Activated T-helper 17 cell treated with anti-CD3 and anti-CD28 coated beads, Interleukin-2, amount 50 U/mL, for 72 hours (primary cell): ENCODE data around the gene C3orf62. TPM values are rescaled to one million over a fixed set of nuclear protein-coding genes. Genes with fewer than 3 reads are reported as not detected.
"Not testable (repeated sequence)": the region's sequence is repeated elsewhere in the genome, so short reads cannot be mapped to it uniquely, and the experiment has no call there.

Experiments
- ATAC-seq: fragments of 150-1000 bp; cut with Tn5 transposase; replicated peaks from 2 replicates; pipeline ENCODE4 v1.10.0; 2021; ENCODE audit warnings: mild to moderate bottlenecking, moderate library complexity
- H3K27ac Mint-ChIP-seq: one replicate; pipeline ENCODE4 v1.8.0; 2022; ENCODE audit warnings: mixed read lengths
- H3K27me3 Mint-ChIP-seq: one replicate; pipeline ENCODE4 v1.8.0; 2022; ENCODE audit warnings: mixed read lengths
- H3K36me3 Mint-ChIP-seq: one replicate; pipeline ENCODE4 v1.8.0; 2022; ENCODE audit warnings: low read depth, mild to moderate bottlenecking, mixed read lengths
- H3K4me1 Mint-ChIP-seq: one replicate; pipeline ENCODE4 v1.8.0; 2022; ENCODE audit warnings: mixed read lengths
- H3K4me3 Mint-ChIP-seq: one replicate; pipeline ENCODE4 v1.8.0; 2022; ENCODE audit warnings: mild to moderate bottlenecking, mixed read lengths
- H3K9me3 Mint-ChIP-seq: one replicate; pipeline ENCODE4 v1.8.0; 2022; ENCODE audit warnings: mixed read lengths
- total RNA-seq, 2 donors: library from RNA; stranded (reverse); gene quantifications; one replicate each; pipeline ENCODE4 v1.2.3, GENCODE V29; 2022

C3orf62 gene
- total RNA-seq, 2 donors from 2014 or later: 9.3 to 9.4 TPM

DNA sequence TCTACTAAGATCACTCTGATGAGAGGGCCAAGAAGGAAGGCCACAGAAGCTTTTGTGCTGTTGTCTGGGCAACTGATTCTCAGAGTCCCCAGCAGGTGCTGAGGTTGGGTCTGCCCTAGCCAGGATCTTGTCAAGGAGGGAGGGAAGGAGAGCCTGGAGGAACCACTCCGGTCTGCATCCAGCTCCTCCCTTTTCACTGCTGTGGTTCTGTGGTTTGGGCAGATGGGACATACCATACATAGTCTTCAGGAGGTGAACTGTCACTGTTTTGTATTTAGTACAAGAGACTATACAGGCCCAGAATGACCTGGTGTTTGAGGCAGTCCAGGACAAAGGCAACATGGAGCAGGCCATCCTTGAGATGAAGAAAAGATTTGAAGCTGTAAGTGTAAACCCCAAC is 21.9 kb downstream of the C3orf62 start:
- Mint-ChIP-seq H3K4me3 (no peak overlapping the region), H3K27ac (no peak overlapping the region), H3K27me3 (no peaks in the 10 kb centered on the region), H3K36me3 (no peaks in the 10 kb centered on the region), H3K9me3 (no peaks in the 10 kb centered on the region), H3K4me1 (no peaks in the 10 kb centered on the region)
- no peak for ATAC-seq

DNA sequence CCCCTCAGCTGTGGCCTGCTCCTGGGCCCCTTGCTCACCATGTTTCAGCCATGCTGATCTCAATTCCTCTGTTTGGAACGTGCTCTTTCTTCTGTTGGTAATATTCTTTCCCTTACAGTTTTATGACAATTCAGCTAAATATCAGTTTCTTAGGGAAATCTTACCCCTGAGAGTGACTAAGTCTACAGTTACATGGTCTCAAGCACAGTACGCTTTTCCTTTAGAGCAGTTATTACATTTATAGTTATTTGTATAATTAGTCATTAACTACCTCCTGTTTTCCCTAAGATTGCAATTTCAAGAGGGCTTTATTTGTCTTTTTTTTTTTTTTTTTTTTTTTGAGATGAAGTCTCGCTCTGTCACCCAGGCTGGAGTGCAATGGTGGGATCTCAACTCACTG is 23.5 kb downstream of the C3orf62 start:
- Mint-ChIP-seq H3K36me3 (no peaks in the 10 kb centered on the region), H3K4me3 (no peak overlapping the region), H3K4me1 (no peaks in the 10 kb centered on the region), H3K27me3 (no peaks in the 10 kb centered on the region), H3K27ac (no peak overlapping the region), H3K9me3 (no peaks in the 10 kb centered on the region)
- ATAC-seq: no peak

DNA sequence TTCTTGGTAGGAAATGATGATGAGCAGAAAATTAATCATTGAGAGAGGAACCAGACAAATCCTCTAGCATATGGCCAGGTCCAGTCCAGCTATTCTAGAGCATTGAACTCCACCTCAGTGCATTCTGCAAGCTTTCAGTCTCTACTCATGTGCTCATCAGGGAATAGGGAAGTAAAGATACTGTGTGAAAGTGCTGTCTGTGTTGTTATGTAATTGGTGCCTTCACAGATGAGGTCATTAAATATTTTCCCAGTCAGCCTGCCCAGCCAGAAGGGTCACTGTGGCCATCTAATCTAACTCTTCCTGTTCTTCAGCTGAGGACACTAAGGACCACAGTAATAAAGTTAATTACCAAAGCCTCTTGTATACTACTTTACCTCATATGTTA is 28.2 kb downstream of the C3orf62 start:
- Mint-ChIP-seq H3K4me3 (no peak overlapping the region), H3K36me3 (no peaks in the 10 kb centered on the region), H3K27me3 (no peaks in the 10 kb centered on the region), H3K4me1 (no peaks in the 10 kb centered on the region), H3K9me3 (no peaks in the 10 kb centered on the region), H3K27ac (no peak overlapping the region)
- ATAC-seq: no peak

DNA sequence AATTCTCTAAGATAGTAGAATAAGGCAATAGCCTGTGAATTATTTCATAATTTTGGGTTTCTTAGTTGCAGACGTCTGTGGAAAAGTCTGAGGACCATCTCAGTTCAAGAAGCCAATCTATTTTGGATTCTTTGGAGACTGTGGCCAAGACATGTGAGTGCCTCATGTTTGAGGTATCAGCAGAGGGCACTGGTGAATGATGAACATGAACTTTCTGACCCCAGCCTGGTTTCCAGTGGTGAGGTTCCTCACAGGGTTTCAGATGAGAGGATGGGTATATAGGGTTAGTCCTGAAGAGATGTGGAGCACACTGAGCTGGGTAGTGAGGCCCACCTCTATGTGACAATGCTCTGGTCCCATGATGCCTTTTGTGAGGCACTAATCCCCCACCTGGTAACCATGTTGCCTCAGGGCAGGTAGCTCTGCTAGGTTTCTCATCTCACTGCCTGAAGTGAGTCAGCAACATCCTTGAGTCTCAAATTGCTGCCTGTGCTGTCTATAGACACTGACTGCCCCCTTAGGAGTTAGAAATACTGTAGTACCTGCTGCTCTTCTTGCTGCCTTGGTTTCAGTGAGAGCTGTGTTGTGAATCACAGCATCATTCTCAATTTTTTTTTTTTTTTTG is 32.3 kb downstream of the C3orf62 start:
- no peaks in the 10 kb centered on the region for H3K9me3 Mint-ChIP-seq
- H3K4me3 Mint-ChIP-seq: no peak overlapping the region
- H3K4me1 Mint-ChIP-seq: no peaks in the 10 kb centered on the region
- no peak for ATAC-seq
- no peak overlapping the region for H3K27ac Mint-ChIP-seq
- no peaks in the 10 kb centered on the region for H3K36me3 Mint-ChIP-seq
- H3K27me3 Mint-ChIP-seq: peaks cover 4% of the 10 kb centered on the region

DNA sequence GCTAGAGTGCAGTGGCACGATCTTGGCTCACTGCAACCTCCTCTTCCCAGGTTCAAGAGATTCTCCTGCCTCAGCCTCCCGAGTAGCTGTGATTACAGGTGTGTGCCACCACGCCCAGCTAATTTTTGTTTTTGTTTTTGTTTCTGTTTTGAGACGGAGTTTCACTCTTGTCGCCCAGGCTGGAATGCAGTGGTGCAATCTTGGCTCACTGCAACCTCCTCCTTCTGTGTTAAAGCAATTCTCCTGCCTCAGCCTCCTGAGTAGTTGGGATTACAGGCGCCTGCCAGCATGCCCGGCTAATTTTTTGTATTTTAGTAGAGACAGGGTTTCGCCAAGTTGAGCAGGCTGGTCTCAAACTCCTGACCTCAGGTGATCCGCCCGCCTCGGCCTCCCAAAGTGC is 36.9 kb downstream of the C3orf62 start:
- not testable (repeated sequence) for ATAC-seq, H3K9me3 Mint-ChIP-seq, H3K27ac Mint-ChIP-seq, H3K27me3 Mint-ChIP-seq, H3K4me1 Mint-ChIP-seq, H3K4me3 Mint-ChIP-seq, H3K36me3 Mint-ChIP-seq

DNA sequence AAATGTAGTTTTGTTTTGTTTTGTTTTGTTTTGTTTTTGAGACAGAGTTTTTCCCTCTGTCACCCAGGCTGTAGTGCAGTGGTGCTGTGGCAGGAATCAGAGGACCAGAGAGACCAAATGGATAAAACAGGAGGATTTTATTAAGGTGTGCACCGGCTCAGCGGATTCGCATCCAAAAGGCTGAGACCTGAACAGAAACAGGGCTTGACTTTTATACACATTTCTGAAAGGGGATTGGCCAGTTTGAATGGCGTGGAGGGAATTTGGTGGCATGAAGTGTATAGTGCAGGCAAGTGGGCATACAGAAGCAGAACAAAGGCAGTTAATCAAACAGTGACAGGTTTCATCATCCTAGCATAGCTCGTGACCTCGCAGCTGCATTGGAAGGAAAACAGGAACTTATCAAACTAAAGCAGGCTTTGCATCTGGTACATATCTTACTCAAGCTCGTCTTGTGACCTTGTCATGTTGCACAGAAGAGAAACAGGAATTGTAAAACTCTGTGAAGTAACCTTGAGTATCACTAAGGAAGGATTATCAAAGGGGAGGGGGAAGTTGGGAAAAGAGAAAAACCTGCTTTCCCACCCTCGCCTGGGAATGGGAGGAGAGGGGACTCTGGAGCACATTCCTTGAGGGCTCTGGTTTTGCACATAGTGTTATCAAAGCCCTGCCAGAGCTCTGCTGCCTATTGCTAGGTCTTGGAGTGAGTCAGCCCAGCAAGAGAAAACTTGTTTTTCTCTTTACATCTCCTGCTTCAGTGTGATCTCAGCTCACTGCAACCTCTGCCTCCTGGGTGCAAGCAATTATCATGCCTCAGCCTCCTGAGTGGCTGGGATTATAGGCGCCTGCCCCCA is 38.5 kb downstream of the C3orf62 start:
- Mint-ChIP-seq H3K27me3 (peaks cover 4% of the 10 kb centered on the region), H3K9me3 (peaks cover 3% of the 10 kb centered on the region), H3K4me3 (no peak overlapping the region), H3K36me3 (no peaks in the 10 kb centered on the region), H3K27ac (no peak overlapping the region), H3K4me1 (no peaks in the 10 kb centered on the region)
- no peak for ATAC-seq

DNA sequence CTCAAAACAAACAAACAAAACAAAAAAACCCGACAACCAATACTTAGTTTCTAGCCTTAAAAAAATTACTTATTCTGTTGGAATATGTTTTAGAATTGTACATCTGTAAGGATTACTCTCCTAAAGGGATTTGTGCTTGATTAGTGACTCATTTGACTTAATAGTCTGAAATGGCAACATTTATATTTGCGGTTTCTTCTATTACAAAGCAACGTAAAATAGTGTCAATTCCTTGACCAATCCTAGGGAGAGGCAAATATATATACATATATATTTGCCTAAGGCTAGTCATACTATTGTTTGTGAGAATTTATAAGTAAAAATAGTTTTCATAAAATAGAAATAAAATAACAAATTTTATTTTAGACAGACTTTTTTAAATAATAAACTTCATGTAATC is 39.7 kb downstream of the C3orf62 start:
- peaks cover 4% of the 10 kb centered on the region for H3K27me3 Mint-ChIP-seq
- ATAC-seq: no peak
- no peak overlapping the region for H3K4me3 Mint-ChIP-seq
- no peak overlapping the region for H3K27ac Mint-ChIP-seq
- H3K4me1 Mint-ChIP-seq: no peaks in the 10 kb centered on the region
- peaks cover 8% of the 10 kb centered on the region for H3K9me3 Mint-ChIP-seq
- no peaks in the 10 kb centered on the region for H3K36me3 Mint-ChIP-seq

DNA sequence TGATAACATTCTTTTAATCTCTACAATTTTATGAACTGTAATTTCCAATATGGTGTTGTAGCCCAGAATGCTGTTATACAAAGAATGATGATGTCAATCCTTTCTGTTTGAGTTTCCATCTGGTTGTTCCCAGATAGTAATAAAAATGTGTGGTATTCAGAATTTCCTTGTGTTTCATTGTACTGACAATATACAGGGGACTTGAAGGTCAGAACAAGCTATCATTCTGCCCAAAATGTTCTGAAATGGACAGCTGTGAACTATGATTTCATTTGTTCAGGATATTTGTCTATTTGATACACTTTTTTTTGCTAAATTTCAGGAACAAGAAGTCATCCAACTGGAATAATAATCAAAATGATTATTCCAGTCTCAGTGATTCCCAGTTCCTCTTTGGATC is 40.8 kb downstream of the C3orf62 start:
- Mint-ChIP-seq H3K36me3 (no peaks in the 10 kb centered on the region), H3K9me3 (peaks cover 12% of the 10 kb centered on the region), H3K27ac (no peak overlapping the region), H3K4me3 (no peak overlapping the region), H3K4me1 (no peaks in the 10 kb centered on the region), H3K27me3 (peaks cover under 1% of the 10 kb centered on the region)
- ATAC-seq: no peak

DNA sequence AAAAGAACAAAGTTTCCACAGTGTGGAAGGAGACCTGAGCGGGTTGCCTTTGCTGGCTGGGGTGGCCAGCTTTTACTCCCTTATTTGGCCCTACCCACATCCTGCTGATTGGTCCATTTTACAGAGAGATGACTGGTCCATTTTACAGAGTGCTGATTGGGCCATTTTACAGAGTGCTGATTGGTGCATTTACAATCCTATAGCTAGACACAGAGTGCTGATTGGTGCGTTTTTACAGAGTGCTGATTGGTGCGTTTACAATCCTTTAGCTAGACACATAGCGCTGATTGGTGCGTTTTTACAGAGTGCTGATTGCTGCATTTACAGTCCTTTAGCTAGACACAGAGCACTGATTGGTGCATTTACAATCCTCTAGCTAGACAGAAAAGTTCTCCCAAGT is 48.2 kb downstream of the C3orf62 start:
- H3K36me3 Mint-ChIP-seq, H3K27ac Mint-ChIP-seq, ATAC-seq, H3K4me3 Mint-ChIP-seq, H3K4me1 Mint-ChIP-seq, H3K27me3 Mint-ChIP-seq: not testable (repeated sequence)
- peaks cover 30% of the 10 kb centered on the region for H3K9me3 Mint-ChIP-seq

DNA sequence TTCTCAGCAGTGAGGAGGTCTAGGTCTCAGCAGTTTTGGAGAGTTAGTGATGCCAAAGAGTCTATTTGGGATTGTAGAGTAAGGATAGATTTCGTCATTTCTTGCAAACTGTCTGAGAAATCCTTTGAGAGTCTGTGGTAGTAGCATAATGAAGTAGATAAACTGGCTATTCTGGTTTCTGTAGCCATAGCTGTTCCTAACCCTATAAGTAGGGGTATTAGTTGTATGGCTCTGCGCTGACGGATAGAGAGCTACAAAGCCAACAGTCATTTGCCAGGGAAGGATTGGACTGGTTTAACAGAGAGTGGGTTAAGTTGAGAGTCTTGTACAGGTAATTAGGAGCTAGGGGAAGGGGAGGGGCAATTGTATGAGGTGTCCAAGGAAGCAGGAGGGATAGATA is 55.0 kb downstream of the C3orf62 start:
- Mint-ChIP-seq H3K4me1 (no peaks in the 10 kb centered on the region), H3K27ac (no peak overlapping the region), H3K4me3 (no peak overlapping the region), H3K9me3 (no peaks in the 10 kb centered on the region), H3K27me3 (no peaks in the 10 kb centered on the region), H3K36me3 (no peaks in the 10 kb centered on the region)
- no peak for ATAC-seq

DNA sequence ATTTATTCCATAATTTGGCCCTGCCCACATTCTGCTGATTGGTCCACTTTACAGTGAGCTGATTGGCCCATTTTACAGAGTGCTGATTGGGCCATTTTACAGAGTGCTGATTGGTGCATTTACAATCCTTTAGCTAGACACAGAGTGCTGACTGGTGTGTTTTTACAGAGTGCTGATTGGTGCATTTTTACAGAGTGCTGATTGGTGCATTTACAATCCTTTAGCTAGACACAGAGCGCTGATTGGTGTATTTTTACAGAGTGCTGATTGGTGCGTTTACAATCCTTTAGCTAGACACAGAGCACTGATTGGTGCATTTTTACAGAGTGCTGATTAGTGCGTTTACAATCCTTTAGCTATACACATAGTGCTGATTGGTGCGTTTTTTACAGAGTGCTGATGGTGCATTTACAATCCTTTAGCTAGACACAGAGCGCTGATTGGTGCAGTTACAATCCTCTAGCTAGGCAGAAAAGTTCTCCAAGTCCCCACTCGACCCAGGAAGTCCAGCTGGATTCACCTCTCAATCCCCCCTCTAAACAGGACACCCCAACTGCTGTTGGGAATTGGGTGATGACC is 56.0 kb downstream of the C3orf62 start:
- H3K36me3 Mint-ChIP-seq, H3K9me3 Mint-ChIP-seq, H3K27me3 Mint-ChIP-seq, H3K27ac Mint-ChIP-seq, H3K4me3 Mint-ChIP-seq, H3K4me1 Mint-ChIP-seq, ATAC-seq: not testable (repeated sequence)

DNA sequence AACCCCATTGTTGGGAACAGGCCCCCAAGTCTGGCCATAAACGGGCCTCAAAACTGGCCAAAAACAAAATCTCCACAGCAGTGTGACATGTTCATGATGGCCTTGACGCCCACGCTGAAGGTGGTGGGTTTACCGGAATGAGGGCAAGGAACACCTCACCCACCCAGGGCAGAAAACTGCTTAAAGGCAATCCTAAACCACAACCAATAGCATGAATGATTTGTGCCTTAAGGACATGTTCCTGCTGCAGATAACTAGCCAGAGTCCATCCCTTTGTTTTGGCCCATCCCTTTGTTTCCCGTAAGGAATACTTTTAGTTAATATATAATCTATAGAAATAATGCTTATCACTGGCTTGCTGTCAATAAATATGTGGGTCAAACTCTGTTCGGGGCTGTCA is 57.9 kb downstream of the C3orf62 start:
- Mint-ChIP-seq H3K9me3 (no peaks in the 10 kb centered on the region), H3K4me1 (no peaks in the 10 kb centered on the region), H3K36me3 (no peaks in the 10 kb centered on the region), H3K27me3 (peaks cover 5% of the 10 kb centered on the region), H3K4me3 (no peak overlapping the region), H3K27ac (no peak overlapping the region)
- ATAC-seq: no peak
